Neural cell (in vitro differentiated cells): Measurements from ENCODE around the gene TMEM92. TPM values are rescaled to one million over a fixed set of nuclear protein-coding genes. Genes with fewer than 3 reads are reported as not detected.

ENCODE experiments used
- H2AFZ ChIP-seq: fragments of 200-600, 300-800 bp; sonication (generic), shearing (Covaris generic); 2 replicates; pipeline ENCODE4 v1.6.0; 2014; ENCODE audit warnings: low read depth, mild to moderate bottlenecking, antibody characterized with exemption, low read length, moderate library complexity
- H3F3A ChIP-seq: fragments of 200-600 bp; shearing (Covaris generic); 2 replicates; pipeline ENCODE4 v1.6.1; 2016; ENCODE audit warnings: mild to moderate bottlenecking, moderate library complexity, mixed read lengths, antibody characterized with exemption, low read length; ENCODE audit not compliant: insufficient read depth, poor library complexity, severe bottlenecking
- H3K27ac ChIP-seq: fragments of 200-600, 300-800 bp; sonication (generic), shearing (Covaris generic); 2 replicates; pipeline ENCODE4 v1.5.1; 2014; ENCODE audit warnings: mild to moderate bottlenecking, low read length, moderate library complexity
- H3K27me3 ChIP-seq: fragments of 300-800, 200-600 bp; sonication (generic), shearing (Covaris generic); 2 replicates; pipeline ENCODE4 v1.6.0; 2014; ENCODE audit warnings: mild to moderate bottlenecking, low read depth, low read length, moderate library complexity; ENCODE audit not compliant: insufficient read depth
- H3K36me3 ChIP-seq: fragments of 300-800, 200-600 bp; sonication (generic), shearing (Covaris generic); 2 replicates; pipeline ENCODE4 v1.5.1; 2014; ENCODE audit warnings: mild to moderate bottlenecking, antibody characterized with exemption, low read length, moderate library complexity; ENCODE audit not compliant: insufficient read depth
- H3K4me2 ChIP-seq: fragments of 300-800, 200-600 bp; sonication (generic), shearing (Covaris generic); 2 replicates; pipeline ENCODE4 v1.6.0; 2014; ENCODE audit warnings: mild to moderate bottlenecking, low read length
- H3K4me3 ChIP-seq: fragments of 300-800, 200-600 bp; sonication (generic), shearing (Covaris generic); 2 replicates; pipeline ENCODE4 v1.5.1; 2014; ENCODE audit warnings: mild to moderate bottlenecking, low read length, moderate library complexity
- H3K79me2 ChIP-seq: fragments of 200-600 bp; shearing (Covaris generic); replicated peaks from 2 replicates; pipeline ENCODE4 v1.6.0; 2014; ENCODE audit warnings: mild to moderate bottlenecking, low read length, moderate library complexity; ENCODE audit not compliant: insufficient read depth
- H3K9ac ChIP-seq: fragments of 300-800, 200-600 bp; sonication (generic), shearing (Covaris generic); 2 replicates; pipeline ENCODE4 v1.6.1; 2016; ENCODE audit warnings: mild to moderate bottlenecking, low read length, mixed read lengths
- H3K9me2 ChIP-seq: fragments of 200-600 bp; shearing (Covaris generic); 2 replicates; pipeline ENCODE4 v1.6.1; 2016; ENCODE audit warnings: mild to moderate bottlenecking, low read length, mixed read lengths; ENCODE audit not compliant: insufficient read depth
- H3K9me3 ChIP-seq: fragments of 200-600, 300-800 bp; sonication (generic), shearing (Covaris generic); 2 replicates; pipeline ENCODE4 v1.6.1; 2016; ENCODE audit warnings: mild to moderate bottlenecking, mixed run types, low read length, moderate library complexity, mixed read lengths
- H4K20me1 ChIP-seq: fragments of 200-600 bp; shearing (Covaris generic); 2 replicates; pipeline ENCODE4 v1.6.1; 2016; ENCODE audit warnings: mild to moderate bottlenecking, mixed run types; ENCODE audit not compliant: insufficient read depth
- EP300 ChIP-seq: fragments of 450-650 bp; conservative IDR thresholded peaks from 2 replicates; pipeline ENCODE4 v1.6.1; 2014; ENCODE audit warnings: antibody characterized with exemption, mild to moderate bottlenecking, moderate library complexity; ENCODE audit not compliant: poor library complexity, severe bottlenecking
- EZH2 ChIP-seq: fragments of 200-600, 300-800 bp; shearing (Covaris generic), sonication (generic); IDR thresholded peaks from 2 replicates; pipeline ENCODE4 v1.6.1; 2014; ENCODE audit warnings: antibody characterized with exemption, low read length, borderline replicate concordance, mild to moderate bottlenecking; ENCODE audit not compliant: insufficient read depth, poor library complexity, severe bottlenecking
- MXI1 ChIP-seq: fragments of 450-650 bp; conservative IDR thresholded peaks from 2 replicates; pipeline ENCODE4 v1.6.1; 2014; ENCODE audit warnings: antibody characterized with exemption, mild to moderate bottlenecking; ENCODE audit not compliant: poor library complexity, severe bottlenecking
- POLR2AphosphoS5 ChIP-seq: IDR thresholded peaks from 2 replicates; pipeline ENCODE4 v1.6.1; 2012
- RAD21 ChIP-seq: fragments of 450-650 bp; conservative IDR thresholded peaks from 2 replicates; pipeline ENCODE4 v1.6.1; 2014; ENCODE audit warnings: antibody characterized with exemption, mild to moderate bottlenecking, moderate library complexity
- SMC3 ChIP-seq: fragments of 450-650 bp; conservative IDR thresholded peaks from 2 replicates; pipeline ENCODE4 v1.6.1; 2014; ENCODE audit warnings: antibody characterized with exemption, mild to moderate bottlenecking, moderate library complexity; ENCODE audit not compliant: poor library complexity
- TAF1 ChIP-seq: IDR thresholded peaks from 2 replicates; pipeline ENCODE4 v1.6.1; 2012; ENCODE audit warnings: low read depth
- polyA plus RNA-seq: library from polyadenylated mRNA; depleted of rRNA; stranded (reverse); fragments of >200 nt; gene quantifications from 2 replicates; pipeline ENCODE4 v1.2.3, GENCODE V29; 2014
- TF ChIP-seq, protein P1 (sequence below): fragments of 450-650 bp; IDR thresholded peaks from 2 replicates; pipeline ENCODE4 v1.5.1; 2014; ENCODE audit warnings: antibody characterized with exemption, mild to moderate bottlenecking, moderate library complexity; ENCODE audit not compliant: poor library complexity, severe bottlenecking
- TF ChIP-seq, protein P2 (sequence below): IDR thresholded peaks from 2 replicates; pipeline ENCODE4 v1.6.1; 2012; ENCODE audit warnings: borderline replicate concordance

Gene TMEM92
- polyA plus RNA-seq, 1 donor from 2014 or later: not detected

- H3K36me3 ChIP-seq: no peaks in the 10 kb centered on the region
- no peak overlapping the region for H3K4me3 ChIP-seq
- H3K27me3 ChIP-seq: no peaks in the 10 kb centered on the region
- no peaks in the 10 kb centered on the region for H3K9me3 ChIP-seq
- no peak overlapping the region for H2AFZ ChIP-seq
- H3K27ac ChIP-seq: no peak overlapping the region
- no peak overlapping the region for H3K9ac ChIP-seq
- H3K9me2 ChIP-seq: no peaks in the 10 kb centered on the region
- no peaks in the 10 kb centered on the region for H3F3A ChIP-seq
- H3K79me2 ChIP-seq: no peaks in the 10 kb centered on the region
- no peaks in the 10 kb centered on the region for H4K20me1 ChIP-seq
- no peak overlapping the region for H3K4me2 ChIP-seq
- TF ChIP-seq TAF1 (no peak), MXI1 (no peak)
- TF ChIP-seq, protein P1, sequence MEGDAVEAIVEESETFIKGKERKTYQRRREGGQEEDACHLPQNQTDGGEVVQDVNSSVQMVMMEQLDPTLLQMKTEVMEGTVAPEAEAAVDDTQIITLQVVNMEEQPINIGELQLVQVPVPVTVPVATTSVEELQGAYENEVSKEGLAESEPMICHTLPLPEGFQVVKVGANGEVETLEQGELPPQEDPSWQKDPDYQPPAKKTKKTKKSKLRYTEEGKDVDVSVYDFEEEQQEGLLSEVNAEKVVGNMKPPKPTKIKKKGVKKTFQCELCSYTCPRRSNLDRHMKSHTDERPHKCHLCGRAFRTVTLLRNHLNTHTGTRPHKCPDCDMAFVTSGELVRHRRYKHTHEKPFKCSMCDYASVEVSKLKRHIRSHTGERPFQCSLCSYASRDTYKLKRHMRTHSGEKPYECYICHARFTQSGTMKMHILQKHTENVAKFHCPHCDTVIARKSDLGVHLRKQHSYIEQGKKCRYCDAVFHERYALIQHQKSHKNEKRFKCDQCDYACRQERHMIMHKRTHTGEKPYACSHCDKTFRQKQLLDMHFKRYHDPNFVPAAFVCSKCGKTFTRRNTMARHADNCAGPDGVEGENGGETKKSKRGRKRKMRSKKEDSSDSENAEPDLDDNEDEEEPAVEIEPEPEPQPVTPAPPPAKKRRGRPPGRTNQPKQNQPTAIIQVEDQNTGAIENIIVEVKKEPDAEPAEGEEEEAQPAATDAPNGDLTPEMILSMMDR: no peak
Measured at GRCh38 chr17:50257676-50258224, 16.5 kb upstream of the TMEM92 start.

- no peaks in the 10 kb centered on the region for H3K9me2 ChIP-seq
- H3K79me2 ChIP-seq: no peaks in the 10 kb centered on the region
- no peaks in the 10 kb centered on the region for H3K36me3 ChIP-seq
- H3K9ac ChIP-seq: no peak overlapping the region
- H4K20me1 ChIP-seq: no peaks in the 10 kb centered on the region
- no peak overlapping the region for H3K4me2 ChIP-seq
- no peak overlapping the region for H2AFZ ChIP-seq
- H3K4me3 ChIP-seq: no peak overlapping the region
- H3K27me3 ChIP-seq: no peaks in the 10 kb centered on the region
- TF ChIP-seq RAD21 (no peak), TAF1 (no peak), SMC3 (no peak), MXI1 (no peak), EZH2 (no peak), POLR2AphosphoS5 (no peak), EP300 (no peak)
- TF ChIP-seq, protein P1: no peak
- TF ChIP-seq, protein P2, sequence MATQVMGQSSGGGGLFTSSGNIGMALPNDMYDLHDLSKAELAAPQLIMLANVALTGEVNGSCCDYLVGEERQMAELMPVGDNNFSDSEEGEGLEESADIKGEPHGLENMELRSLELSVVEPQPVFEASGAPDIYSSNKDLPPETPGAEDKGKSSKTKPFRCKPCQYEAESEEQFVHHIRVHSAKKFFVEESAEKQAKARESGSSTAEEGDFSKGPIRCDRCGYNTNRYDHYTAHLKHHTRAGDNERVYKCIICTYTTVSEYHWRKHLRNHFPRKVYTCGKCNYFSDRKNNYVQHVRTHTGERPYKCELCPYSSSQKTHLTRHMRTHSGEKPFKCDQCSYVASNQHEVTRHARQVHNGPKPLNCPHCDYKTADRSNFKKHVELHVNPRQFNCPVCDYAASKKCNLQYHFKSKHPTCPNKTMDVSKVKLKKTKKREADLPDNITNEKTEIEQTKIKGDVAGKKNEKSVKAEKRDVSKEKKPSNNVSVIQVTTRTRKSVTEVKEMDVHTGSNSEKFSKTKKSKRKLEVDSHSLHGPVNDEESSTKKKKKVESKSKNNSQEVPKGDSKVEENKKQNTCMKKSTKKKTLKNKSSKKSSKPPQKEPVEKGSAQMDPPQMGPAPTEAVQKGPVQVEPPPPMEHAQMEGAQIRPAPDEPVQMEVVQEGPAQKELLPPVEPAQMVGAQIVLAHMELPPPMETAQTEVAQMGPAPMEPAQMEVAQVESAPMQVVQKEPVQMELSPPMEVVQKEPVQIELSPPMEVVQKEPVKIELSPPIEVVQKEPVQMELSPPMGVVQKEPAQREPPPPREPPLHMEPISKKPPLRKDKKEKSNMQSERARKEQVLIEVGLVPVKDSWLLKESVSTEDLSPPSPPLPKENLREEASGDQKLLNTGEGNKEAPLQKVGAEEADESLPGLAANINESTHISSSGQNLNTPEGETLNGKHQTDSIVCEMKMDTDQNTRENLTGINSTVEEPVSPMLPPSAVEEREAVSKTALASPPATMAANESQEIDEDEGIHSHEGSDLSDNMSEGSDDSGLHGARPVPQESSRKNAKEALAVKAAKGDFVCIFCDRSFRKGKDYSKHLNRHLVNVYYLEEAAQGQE: no peak
- no peaks in the 10 kb centered on the region for H3F3A ChIP-seq
- no peaks in the 10 kb centered on the region for H3K9me3 ChIP-seq
- no peak overlapping the region for H3K27ac ChIP-seq
Measured at GRCh38 chr17:50258647-50259476, 15.4 kb upstream of the TMEM92 start.
